Measurements from ENCODE around the gene SH2D6.

- TF ChIP-seq, protein P1, sequence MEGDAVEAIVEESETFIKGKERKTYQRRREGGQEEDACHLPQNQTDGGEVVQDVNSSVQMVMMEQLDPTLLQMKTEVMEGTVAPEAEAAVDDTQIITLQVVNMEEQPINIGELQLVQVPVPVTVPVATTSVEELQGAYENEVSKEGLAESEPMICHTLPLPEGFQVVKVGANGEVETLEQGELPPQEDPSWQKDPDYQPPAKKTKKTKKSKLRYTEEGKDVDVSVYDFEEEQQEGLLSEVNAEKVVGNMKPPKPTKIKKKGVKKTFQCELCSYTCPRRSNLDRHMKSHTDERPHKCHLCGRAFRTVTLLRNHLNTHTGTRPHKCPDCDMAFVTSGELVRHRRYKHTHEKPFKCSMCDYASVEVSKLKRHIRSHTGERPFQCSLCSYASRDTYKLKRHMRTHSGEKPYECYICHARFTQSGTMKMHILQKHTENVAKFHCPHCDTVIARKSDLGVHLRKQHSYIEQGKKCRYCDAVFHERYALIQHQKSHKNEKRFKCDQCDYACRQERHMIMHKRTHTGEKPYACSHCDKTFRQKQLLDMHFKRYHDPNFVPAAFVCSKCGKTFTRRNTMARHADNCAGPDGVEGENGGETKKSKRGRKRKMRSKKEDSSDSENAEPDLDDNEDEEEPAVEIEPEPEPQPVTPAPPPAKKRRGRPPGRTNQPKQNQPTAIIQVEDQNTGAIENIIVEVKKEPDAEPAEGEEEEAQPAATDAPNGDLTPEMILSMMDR (IDR thresholded peaks at IDR 0.05) = no peak
- TF ChIP-seq RFX5 (IDR thresholded peaks at IDR 0.05) = no peak
- TF ChIP-seq POLR2A (IDR thresholded peaks at IDR 0.05; ENCODE audit: low read length) = no peak
- TF ChIP-seq EP300 (IDR thresholded peaks at IDR 0.05) = no peak
- no peak for TF ChIP-seq PBX3 (IDR thresholded peaks at IDR 0.05)
- no peak for TF ChIP-seq REST (IDR thresholded peaks at IDR 0.05)
- no peak for TF ChIP-seq HOXB13 (CRISPR knock-in tag; IDR thresholded peaks at IDR 0.05; ENCODE audit: low read depth)
Measured at GRCh38 chr2:85399183-85399455, 19.4 kb upstream of the SH2D6 start.
